ENCODE results near the gene RUVBL2.

RUVBL2 gene

GRCh38 chr19:48991873-48992580, 1.7 kb upstream of the RUVBL2 start:
- DNase-seq (ENCODE audit: low read depth in 1 of 2, low spot score in 1 of 2), result peak in 1 of 2 experiments; percentile 51

DNA sequence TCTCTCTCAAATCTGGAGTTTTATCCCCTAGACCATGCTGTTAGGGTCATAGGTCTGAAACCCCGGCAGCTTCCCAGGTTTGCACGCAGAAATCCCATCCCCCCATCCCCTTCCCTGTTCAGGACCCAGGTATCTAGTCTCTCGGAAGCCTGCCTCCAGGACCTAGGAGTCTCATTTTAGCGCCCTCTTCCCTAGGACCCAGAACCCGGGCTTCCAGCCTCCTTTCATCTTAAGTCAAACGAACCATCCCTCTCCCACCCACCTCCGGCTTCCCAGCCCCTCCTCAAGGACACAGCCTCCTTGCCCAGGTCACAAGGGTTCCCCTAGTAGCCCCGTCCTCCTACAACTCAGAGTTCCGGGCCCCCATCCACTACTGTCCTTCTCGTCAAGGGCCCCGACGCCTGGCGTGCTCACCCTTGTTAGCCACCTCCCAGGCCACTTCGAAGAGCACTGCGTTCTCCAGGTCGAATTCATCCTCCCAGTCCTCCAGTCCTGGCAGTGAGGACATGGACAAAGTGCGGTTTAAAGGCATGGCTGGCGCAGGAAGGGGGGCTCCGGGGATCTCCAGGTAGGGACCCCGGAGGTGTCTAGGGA, 1.0 kb upstream of the RUVBL2 start:
- peak overlapping the region; percentile 82 for H3K4me3 ChIP-seq (replicated peaks; ENCODE audit: insufficient read depth, low read length)
- TF ChIP-seq GABPA (IDR thresholded peaks at IDR 0.05; ENCODE audit: low read depth), result no peak
- TF ChIP-seq, protein P1, sequence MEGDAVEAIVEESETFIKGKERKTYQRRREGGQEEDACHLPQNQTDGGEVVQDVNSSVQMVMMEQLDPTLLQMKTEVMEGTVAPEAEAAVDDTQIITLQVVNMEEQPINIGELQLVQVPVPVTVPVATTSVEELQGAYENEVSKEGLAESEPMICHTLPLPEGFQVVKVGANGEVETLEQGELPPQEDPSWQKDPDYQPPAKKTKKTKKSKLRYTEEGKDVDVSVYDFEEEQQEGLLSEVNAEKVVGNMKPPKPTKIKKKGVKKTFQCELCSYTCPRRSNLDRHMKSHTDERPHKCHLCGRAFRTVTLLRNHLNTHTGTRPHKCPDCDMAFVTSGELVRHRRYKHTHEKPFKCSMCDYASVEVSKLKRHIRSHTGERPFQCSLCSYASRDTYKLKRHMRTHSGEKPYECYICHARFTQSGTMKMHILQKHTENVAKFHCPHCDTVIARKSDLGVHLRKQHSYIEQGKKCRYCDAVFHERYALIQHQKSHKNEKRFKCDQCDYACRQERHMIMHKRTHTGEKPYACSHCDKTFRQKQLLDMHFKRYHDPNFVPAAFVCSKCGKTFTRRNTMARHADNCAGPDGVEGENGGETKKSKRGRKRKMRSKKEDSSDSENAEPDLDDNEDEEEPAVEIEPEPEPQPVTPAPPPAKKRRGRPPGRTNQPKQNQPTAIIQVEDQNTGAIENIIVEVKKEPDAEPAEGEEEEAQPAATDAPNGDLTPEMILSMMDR (IDR thresholded peaks at IDR 0.05; ENCODE audit: insufficient read depth, low read length), result no peak
- TF ChIP-seq, protein P2, sequence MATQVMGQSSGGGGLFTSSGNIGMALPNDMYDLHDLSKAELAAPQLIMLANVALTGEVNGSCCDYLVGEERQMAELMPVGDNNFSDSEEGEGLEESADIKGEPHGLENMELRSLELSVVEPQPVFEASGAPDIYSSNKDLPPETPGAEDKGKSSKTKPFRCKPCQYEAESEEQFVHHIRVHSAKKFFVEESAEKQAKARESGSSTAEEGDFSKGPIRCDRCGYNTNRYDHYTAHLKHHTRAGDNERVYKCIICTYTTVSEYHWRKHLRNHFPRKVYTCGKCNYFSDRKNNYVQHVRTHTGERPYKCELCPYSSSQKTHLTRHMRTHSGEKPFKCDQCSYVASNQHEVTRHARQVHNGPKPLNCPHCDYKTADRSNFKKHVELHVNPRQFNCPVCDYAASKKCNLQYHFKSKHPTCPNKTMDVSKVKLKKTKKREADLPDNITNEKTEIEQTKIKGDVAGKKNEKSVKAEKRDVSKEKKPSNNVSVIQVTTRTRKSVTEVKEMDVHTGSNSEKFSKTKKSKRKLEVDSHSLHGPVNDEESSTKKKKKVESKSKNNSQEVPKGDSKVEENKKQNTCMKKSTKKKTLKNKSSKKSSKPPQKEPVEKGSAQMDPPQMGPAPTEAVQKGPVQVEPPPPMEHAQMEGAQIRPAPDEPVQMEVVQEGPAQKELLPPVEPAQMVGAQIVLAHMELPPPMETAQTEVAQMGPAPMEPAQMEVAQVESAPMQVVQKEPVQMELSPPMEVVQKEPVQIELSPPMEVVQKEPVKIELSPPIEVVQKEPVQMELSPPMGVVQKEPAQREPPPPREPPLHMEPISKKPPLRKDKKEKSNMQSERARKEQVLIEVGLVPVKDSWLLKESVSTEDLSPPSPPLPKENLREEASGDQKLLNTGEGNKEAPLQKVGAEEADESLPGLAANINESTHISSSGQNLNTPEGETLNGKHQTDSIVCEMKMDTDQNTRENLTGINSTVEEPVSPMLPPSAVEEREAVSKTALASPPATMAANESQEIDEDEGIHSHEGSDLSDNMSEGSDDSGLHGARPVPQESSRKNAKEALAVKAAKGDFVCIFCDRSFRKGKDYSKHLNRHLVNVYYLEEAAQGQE (IDR thresholded peaks at IDR 0.05; ENCODE audit: insufficient replicate concordance, low read depth), result no peak
- no peak for TF ChIP-seq SPI1 (IDR thresholded peaks at IDR 0.05; ENCODE audit: borderline replicate concordance, low read depth)
- no peak for TF ChIP-seq POLR2AphosphoS5 (IDR thresholded peaks at IDR 0.05; ENCODE audit: low read depth)
- DNase-seq (ENCODE audit: low read depth in 1 of 2, low spot score in 1 of 2), result no peak
- H3K27ac ChIP-seq (replicated peaks), result peak overlapping the region; percentile 88
- no peaks in the 10 kb centered on the region for H3K27me3 ChIP-seq (ENCODE audit: insufficient read depth, poor library complexity, severe bottlenecking)

More at GRCh38 chr19:48991873-48992580, 1.7 kb upstream of the RUVBL2 start:
- H3K27me3 ChIP-seq (ENCODE audit: insufficient read depth, poor library complexity, severe bottlenecking), result no peaks in the 10 kb centered on the region
- H3K27ac ChIP-seq (replicated peaks), result peak overlapping the region; percentile 88
- TF ChIP-seq SPI1 (IDR thresholded peaks at IDR 0.05; ENCODE audit: borderline replicate concordance, low read depth), result peak; percentile 8; the same call in 1 of the 2 replicates
- TF ChIP-seq, protein P2 (IDR thresholded peaks at IDR 0.05; ENCODE audit: insufficient replicate concordance, low read depth), result no peak
- H3K4me3 ChIP-seq (replicated peaks; ENCODE audit: insufficient read depth, low read length), result peak overlapping the region; percentile 82

DNA sequence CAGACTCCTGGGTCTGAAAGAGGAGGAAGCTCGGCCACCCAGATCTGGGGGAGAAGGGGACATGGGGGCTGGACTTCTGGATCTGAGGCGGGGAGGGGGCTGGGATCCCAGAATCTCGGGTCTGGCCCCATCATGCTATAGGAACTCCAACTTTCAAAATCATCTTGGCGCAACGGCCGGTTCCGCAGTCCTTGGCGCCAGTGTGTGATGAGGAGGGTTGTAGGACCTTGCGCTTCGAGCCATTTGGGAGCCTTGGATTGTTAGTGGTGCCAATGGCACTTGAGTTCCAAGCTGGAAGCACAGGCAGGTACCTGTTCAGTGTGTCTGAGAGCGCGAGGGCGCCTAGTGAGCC, 324 bp downstream of the RUVBL2 start:
- Histone ChIP-seq H3K27me3 (ENCODE audit: insufficient read depth, poor library complexity, severe bottlenecking) (no peaks in the 10 kb centered on the region), H3K4me3 (replicated peaks; ENCODE audit: insufficient read depth, low read length) (peak overlapping the region; percentile 87), H3K27ac (replicated peaks) (peak overlapping the region; percentile 92)
- no peak for DNase-seq (ENCODE audit: low read depth in 1 of 2, low spot score in 1 of 2)
- no peak for TF ChIP-seq POLR2AphosphoS5 (IDR thresholded peaks at IDR 0.05; ENCODE audit: low read depth)
- TF ChIP-seq GABPA (IDR thresholded peaks at IDR 0.05; ENCODE audit: low read depth), result no peak
- no peak for TF ChIP-seq SPI1 (IDR thresholded peaks at IDR 0.05; ENCODE audit: borderline replicate concordance, low read depth)
- TF ChIP-seq, protein P1 (IDR thresholded peaks at IDR 0.05; ENCODE audit: insufficient read depth, low read length), result no peak
- TF ChIP-seq, protein P2 (IDR thresholded peaks at IDR 0.05; ENCODE audit: insufficient replicate concordance, low read depth), result no peak
